Inflammatory macrophage (primary cell): ENCODE measurements around the gene ACSF3.

Source experiments
- DNase-seq, 2 donors: peaks; one replicate each; pipeline ENCODE4 v3.0.0-alpha.2; 2020 to 2022

ACSF3 gene

GRCh38 chr16:89131783-89132182 lies 38.1 kb downstream of the ACSF3 start:
- DNase-seq: no peak

- no peak for DNase-seq
Observed at GRCh38 chr16:89132194-89133005, 38.7 kb downstream of the ACSF3 start.

GRCh38 chr16:89133457-89134127 lies 39.9 kb downstream of the ACSF3 start:
- no peak for DNase-seq

DNA sequence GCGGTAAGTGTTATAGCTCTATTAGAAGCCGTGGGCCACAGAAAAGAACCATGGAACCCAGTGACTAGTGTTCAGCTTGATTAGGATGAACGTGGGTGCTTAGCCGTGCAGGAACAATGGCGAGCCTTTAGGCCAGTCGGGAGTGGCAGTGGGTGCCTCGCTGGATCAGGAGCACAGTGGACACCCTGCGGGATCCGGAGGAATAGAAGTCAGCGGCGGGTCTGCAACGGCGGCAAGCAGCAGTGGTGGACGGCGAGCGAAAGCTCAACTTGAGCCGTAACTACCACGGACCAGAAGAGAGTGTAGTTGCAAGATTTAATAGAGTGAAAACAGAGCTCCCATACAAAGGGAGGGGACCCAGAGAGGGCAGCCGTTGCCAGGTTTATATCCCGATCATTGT lies 40.6 kb downstream of the ACSF3 start:
- DNase-seq: no peak

GRCh38 chr16:89135166-89135565 lies 41.5 kb downstream of the ACSF3 start:
- DNase-seq: no peak

DNA sequence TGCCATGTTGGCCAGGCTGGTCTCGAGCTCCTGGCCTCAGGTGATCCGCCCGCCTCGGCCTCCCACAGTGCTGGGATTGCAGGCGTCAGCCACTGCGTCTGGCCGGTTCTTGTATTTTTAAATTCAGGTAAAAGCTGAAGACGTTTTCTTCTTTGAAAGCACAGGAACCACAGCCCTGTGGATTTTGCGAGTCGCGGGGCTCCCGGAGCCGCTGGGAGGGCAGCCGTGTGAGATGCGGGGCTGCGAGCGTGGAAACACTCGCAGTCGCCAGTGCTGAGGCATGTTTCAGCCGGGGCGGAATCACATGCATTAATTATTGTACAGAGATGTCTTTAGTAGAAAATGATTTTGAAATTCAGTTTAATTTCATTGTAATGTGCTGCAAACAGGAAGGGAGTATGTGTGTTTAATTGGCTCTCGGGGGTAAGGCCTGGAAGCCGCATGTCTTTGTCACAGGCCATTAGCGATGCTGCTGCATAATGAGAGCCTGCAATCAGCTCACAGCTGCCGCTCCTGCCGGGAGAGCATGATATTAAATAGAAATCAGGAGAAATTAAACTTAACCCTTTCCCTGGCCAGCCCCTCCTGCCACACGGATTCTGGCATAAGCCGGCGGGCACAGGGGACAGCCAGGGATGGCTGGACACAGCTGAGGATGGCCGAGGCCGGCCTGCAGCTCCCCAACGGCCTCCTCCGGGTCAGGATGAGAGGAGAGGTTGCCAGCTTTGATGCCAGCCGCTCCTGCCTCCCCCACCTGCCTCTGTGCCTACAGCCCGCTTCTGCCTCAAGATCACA lies 42.5 kb downstream of the ACSF3 start:
- DNase-seq: no peak

- DNase-seq: no peak
Observed at GRCh38 chr16:89136931-89137330, 43.3 kb downstream of the ACSF3 start.

DNA sequence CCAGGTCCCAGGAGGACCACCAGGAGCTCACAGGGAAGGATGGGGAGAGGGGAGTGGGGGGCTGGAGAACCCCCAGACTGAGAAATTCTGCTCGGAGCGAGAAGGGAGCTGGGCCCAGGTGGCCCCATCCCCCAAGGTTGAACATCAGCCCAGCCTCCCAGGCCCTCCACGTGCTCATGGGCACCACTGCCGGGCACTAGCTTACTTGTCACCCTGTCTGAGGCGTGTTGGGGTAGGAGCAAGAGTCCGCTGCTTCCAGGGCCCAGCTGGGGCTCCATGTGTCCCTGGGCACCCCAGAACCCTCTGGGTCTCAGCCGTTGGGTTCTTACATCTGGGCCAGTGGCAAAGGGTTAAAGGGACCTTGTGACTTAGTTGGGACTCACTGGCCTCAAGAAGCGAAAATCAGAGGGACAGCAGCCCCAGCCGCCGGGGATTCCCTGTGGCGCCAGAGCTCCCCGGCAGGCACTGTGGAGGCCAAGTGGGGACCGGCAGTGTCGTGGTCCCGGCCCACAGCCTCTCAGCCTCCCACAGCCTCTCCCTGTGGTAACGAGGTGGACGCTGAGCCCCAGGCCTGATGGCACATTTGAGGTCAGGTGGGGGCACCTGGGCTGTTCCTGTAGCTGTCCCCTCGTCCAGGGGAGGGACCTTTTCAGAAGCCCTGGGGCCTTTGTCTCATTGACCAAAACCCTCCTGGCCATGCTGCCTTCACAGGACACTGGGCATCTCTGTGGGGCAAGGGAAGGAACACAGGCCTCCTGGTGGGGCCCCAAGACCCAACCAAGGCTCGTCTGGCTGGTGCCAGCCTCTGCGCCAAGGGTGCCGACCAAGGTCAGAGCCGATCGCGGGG lies 44.2 kb downstream of the ACSF3 start:
- no peak for DNase-seq

DNA sequence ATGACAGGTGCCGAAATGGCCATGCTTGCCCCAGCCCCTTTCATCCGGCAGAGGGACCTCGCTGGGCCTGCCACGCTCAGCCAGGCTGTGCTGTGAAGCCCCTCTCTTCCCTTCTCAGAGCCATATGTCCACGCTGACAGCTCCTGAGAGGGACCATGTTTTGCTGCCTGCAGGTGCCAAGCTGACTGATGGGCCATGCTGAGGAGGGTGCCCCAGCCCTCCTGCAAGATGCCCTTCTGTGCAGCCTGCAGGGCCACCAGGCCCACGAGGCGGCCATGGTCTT lies 44.8 kb downstream of the ACSF3 start:
- DNase-seq: no peak

DNA sequence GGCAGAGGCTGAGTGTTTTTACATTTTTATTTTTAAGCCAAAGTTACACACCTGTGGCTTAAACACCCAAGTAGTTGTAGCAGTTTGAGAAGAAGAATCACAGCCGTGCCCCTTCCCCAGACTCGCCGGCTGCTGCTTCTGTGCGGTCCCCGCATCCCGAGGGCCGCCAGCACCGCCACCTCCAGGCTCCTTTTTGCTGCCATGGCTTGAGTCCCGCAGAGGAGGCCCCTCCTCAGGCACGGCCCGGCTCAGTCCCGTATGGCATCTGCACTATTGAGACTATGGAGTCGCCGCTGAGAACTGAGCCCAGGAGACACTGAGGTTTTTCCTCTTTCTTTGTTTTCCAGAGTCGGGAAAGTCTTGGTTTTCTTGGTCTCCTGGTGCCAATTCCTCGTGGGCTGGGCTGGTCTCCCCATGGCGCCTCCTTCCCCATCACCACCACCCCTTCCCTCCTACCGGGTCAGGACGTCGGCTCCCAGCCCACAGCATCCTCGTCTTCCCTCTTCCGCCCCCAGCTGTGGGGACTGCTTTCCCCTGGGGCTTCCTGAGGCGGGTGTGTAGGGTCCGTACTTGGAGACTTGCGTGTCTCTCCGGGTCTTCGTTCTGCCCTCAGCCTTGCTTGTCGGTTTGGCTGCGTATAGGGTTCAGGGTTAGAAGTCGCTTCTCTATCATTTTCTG lies 45.3 kb downstream of the ACSF3 start:
- no peak for DNase-seq

GRCh38 chr16:89139907-89140361 lies 46.3 kb downstream of the ACSF3 start:
- DNase-seq: no peak

DNA sequence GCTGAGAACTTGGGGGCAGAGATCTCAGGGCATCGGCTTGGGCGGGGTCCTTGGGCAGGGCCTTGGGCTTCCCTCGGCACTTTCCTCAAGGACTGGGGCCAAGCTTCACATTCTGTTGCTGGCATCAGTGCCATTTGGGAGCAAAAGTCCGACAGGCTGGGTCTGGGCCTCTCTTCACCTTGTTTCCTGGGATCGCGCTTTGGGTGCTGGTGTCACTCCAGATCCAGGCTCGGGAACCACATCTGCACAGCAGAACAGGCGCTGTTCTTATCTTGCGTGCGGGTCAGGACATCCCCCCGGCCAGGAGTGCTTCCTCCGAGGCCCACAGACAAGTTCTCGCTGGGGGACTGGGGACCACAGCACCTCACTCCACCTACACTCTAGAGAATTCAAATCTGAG lies 46.7 kb downstream of the ACSF3 start:
- no peak for DNase-seq

DNA sequence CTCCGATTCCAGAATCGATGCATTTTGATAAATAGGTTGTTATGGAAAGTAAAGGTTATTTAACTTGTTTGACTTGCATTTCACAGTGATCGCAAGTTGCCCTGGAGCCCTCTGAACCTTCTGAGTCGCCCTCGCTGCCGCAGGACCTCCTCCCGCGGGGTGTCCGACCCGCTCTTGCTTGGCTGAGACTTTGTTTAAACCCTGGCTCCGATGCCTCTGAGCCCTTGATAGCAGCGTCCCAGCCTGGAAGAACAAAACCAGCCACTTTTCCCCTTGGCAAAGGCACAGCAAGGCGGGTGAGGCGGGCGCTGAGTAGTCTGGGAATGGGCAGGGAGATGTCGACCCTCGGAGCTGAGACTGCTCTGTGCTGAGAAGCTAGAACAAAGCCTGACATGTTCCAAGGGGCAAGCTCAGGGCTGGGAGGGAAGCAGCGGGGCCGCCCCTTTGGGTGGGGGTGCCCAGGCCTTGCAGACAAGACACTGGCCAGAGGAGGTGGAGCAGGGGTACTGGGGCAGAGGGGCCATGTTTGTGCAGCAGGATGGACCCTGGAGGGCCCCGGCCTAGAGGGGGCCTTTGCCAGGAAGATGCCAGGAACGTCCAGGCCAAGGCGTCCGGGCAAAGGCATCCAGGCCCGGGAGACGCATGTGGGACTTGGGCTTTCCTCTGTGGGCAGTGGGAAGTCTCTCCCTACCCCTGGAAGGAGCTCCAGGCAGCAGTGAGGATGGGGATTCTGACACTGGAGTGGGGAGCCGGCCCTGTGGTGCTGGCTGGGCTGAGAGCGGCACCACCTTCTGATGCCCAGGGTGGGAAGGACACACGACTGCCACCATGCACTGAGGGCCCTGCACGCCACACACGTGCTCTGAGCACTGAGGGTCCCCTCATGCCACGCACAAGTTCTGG lies 47.6 kb downstream of the ACSF3 start:
- DNase-seq: no peak

DNA sequence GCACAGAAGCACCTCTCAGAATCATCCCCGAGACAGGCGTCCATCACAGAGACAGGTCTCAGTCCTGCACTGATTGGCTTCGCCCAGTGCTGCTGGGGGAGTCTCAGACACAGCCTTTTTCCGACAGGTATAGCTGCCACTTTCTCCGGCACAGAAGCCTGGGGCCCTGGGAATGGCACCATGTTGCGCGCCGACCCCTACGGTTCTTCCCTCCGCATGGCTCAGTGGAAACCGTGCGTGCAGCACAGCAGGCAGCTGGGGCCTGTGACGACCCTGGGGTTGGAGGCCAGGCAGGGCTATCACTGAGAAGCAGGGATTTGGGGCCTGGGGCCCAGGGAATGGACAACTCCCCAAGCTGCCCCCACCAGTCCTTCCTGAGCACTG lies 48.2 kb downstream of the ACSF3 start:
- DNase-seq: no peak

DNA sequence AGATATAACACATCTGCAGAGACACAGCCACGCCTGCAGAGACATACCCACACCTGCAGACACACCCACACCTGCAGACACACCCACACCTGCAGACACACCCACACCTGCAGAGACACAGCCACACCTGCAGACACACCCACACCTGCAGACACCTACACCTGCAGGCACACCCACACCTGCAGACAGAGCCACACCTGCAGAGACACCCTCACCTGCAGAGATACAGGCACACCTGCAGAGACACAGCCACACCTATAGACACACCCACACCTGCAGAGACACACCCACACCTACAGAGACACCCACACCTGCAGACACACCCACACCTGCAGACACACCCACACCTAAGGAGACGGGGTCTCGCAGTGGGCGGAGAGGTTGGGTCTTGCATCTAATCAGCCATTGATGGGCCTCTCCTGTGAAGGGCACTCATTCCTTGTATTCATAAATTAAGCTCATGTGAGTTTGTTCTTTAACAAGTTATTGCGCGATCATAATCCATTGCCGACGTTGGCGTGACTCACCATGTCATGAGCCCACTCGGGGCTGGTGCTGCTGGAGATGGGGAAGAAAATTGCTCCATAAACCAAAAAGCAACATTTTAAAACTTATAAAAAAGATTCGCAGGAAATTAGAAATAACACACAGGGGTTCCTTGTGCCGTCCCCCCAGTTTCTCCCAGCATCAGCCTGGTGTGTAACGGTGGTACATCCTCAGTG lies 49.0 kb downstream of the ACSF3 start:
- peak; percentile 44 to 55 for DNase-seq

DNA sequence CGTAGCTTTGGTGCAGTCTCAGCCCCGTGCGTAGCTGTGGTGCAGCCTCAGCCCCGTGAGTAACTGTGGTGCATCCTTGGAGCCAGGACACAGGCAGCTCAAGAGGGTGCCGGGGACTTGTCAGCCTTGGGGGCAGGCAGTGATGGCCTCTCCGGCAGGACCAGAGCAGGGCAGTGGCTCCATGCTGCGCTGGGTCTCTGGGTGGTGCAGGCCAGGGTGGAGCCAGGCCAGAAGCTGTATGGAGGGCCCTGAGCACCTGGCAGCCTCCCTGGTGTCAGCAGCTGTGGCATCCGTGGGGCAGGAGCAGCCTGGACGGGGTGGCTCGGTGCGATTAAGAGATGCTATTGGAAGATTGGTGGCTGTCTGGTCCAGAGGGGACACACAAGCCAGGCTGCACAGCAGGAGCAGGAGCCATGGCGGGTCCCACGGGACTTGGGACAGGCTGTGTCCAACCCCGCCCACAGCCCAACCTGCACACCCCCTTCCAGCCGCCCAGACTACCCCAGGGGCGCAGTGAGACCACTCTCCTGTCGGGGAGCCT lies 49.6 kb downstream of the ACSF3 start:
- no peak for DNase-seq

DNA sequence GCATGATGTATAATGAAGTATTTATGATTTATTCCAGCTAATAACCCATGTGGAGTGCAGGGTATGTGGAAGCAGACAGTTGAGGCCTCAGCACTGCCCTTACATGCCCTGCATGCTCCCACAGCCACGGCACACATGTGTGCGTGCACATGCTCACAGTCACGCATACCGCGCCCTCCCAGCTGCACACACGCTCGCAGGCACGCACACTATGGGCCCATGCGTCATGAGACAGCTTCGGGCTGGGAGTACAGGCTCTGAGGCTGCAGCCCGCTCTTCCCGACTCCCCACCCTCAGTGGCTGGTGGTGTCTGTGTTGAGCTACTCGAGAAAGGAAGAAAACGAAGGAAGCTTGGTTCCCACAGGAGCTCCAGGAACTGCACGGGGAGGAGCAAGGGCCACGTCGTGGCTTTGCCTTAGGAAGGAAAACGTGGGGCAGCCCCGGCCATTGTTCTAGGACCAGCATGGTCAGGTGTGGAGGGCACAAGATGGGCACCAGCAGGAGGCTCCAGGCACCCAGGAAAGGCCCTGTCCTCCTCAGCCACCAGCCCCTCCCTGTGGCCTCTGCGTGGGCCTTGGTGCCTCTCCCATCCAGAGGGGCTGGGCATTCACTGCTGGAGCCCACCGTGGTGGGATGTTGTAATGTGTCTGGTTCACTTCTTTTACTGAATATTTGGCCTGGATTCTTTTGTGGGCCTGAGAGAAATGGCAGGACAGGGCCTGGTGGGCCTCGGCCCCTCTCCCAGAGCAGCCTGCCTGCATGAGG lies 50.4 kb downstream of the ACSF3 start:
- DNase-seq: no peak

- no peak for DNase-seq
Observed at GRCh38 chr16:89144681-89145080, 51.0 kb downstream of the ACSF3 start.
